Renal cortical epithelial cell (primary cell): ENCODE results near the gene PIP5KL1. TPM values are rescaled to one million over a fixed set of nuclear protein-coding genes. Genes with fewer than 3 reads are reported as not detected.

ENCODE experiments used
- DNase-seq: peaks from one replicate; pipeline ENCODE4 v3.0.0-alpha.2; 2011; ENCODE audit warnings: low read depth
- total RNA-seq: library from RNA; depleted of rRNA; stranded (reverse); fragments of >200 nt; gene quantifications from 2 replicates; pipeline ENCODE4 v1.2.3, GENCODE V29; 2014

The PIP5KL1 gene
- total RNA-seq, 1 donor from 2014 or later, result 0.65 TPM

DNA sequence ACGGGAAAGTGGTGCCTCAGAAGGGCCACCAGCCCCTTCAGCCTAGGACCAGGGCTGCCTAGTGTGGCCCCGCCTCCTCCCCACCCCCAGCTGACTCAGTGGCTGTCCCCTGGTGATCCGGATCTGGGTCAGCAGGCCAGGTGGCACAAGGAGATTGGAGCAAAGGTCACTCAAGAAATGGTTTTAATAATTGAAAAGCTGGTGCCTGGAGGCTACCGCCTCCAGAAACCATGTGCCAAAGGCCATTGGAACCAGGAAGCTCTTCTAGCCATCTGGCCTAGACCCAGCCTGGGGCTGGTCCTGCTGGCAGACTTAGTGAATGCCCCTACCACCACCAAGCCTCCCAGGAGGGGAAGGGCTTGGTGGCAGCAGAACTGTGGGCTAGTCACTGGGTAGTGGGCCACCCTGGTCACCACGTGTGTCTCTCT is 15.2 kb downstream of the PIP5KL1 start:
- DNase-seq, result no peak

DNA sequence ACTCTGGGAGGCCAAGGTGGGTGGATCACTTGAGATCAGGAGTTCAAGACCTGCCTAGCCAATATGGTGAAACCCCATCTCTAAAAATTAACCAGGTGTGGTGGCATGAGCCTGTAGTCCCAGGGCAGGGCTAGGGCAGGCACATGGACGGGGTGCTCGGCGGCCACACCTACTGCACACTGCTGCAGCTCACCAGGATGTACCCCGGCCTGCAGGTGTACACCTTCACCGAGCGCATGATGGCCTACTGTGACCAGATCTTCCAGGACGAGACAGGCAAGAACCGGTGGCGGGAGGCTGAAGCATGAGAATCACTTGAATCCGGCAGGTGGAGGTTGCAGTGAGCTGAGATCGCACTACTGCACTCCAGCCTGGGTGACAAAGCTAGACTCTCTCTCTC is 16.9 kb downstream of the PIP5KL1 start:
- no peak for DNase-seq

DNA sequence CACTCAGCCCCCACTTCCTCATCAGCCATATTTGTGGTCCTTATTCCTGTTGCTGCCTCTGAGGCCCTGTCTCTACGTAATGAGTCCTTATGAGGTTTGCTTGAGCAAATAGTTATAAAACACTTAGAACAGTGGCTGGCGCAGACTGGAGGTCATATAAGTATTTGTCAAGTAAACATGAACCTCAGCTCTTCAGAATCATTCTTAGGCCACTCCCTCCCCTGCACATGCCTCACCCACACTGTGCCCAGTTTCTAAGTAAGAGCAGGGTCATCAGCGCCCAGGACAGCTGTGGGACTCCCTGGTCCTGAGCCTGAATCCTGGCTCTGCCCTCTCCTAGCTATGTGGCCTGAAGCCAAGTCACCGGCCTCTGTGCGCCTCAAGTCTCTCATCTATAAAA is 17.7 kb downstream of the PIP5KL1 start:
- DNase-seq, result no peak

DNA sequence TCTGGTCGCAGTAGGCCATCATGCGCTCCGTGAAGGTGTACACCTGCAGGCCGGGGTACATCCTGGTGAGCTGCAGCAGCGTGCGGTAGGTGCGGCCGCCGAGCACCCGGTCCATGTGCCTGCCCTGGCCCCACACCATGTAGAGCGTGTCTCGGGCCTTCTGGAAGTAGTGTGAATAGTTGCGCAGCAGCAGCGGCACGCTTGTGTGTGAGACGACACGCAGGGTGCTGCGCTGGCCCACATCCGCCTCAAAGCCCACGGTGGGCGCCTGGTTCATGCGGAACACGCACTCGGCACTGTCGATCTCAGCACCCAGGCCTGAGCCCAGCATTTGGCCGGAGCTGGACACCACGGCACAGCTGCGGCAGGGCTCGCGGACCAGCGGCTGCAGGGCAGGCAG is 18.3 kb downstream of the PIP5KL1 start:
- DNase-seq, result no peak

DNA sequence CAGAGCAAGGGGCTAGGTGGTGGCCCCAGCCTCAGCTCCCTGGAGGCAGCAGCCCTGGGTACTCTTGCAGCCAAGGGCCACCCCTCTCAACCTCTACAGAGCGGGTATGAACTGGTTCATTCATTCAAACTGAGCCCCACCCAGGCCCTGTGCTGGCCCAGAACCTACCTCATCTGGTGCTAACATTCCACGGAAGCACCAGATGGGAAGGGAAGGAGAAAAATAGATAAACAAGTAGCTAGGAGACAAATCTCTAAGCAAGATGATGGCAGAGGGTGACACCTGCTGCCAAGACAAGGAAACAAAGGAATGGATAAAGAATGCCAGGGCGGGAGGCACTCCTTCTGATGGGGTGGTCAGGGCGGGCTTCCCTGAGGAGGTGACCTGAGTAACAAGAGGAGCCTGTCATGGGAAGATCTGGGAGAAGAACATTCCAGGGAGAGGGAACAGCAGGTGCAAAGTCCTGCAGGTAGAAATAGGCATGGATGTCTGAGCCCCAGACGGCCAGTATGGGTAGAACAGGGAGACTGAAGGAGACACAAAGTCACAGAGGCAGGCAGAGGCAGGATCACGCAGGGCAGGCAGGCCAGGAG is 19.9 kb downstream of the PIP5KL1 start:
- peak; percentile 52 for DNase-seq

DNA sequence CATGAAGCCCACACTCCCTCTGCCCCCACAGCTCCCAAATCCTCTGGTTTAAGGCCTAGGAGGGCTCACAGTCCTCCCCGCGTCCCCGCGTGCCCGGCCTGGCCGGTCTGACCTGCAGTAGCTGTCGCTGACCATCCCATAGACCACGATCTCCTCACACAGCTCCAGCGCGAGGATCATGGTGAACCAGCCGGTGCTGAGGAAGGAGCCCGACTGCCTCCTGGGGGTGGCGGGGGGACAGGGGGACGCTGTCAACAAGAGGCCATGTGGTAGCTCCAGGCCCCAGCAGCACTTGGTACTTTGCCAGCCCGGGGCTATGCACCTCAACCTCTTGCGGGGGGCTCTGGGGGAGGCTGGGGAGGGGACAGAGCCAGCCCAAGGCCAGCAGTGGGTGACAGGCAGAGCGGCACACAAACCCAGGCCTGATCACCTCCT is 20.7 kb downstream of the PIP5KL1 start:
- DNase-seq, result no peak

DNA sequence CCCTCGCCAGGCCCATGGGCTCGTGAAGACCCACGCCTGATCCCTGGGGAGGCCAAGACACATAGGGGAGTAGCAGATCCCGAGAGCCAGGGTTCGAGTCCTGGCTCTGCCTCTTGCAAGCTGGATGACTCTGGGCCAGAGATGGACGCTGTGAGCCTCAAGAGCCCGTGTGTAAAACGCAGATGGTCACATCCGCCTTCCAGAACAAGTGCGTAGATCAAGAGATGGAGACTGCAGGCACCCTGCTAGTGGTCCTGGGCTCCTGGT is 22.0 kb downstream of the PIP5KL1 start:
- no peak for DNase-seq

DNA sequence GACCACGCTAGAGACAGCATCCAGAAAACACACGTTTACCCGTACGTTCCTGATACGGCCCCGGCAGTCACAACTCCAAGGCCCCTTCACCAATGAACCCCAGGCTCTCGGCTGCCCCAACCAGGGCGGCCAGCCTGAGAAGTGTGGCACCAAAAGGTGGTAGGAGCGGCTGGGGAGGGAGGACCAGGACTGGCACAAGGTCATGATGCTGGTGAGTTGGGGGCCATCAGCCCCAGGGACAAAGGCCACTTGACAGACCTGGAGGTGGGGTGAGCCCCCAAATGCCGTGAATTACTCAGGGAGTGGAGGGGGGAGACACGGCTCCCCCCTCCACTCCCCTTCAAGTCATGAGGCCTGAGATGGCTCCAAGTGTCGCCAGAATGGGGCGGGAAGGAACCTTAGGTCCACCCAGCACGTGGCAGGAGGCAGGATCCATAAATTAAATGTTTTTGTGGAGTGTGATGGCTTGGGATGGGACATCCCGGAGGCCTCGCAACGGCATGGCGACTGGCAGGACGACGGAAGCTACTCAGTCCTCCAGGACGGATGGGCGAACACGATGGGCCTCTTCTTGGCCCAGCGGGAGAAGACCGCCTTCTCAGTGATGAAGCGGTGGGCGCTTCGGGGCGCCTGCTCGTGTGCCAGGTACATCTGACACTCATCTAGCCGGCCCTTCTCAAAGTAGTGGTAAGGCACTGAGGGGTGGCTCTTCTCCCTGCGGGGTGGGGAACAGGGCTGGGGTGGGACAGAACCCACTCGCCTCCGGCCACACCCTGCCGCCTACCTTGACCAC is 22.5 kb downstream of the PIP5KL1 start:
- DNase-seq, result no peak

DNA sequence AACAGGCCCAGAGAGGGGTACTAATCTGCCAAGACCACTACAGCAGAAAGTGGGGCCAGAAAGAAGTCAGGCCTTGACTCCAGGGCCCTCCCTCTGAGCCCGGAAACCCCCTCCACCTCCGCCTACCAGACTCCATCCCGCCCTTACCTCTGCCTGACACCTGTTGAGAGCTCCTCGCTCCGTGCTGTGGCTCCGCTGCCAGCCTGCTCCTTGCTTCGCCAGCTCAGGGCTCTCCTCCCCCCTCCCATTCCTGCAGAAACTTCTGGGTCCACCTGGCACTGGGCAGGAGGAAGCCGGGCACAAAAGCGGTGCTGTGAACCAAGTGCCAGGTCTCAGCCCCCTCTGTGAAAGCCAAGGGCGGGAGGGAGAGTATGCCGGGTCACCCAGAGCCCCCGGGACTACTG is 24.8 kb downstream of the PIP5KL1 start:
- no peak for DNase-seq

DNA sequence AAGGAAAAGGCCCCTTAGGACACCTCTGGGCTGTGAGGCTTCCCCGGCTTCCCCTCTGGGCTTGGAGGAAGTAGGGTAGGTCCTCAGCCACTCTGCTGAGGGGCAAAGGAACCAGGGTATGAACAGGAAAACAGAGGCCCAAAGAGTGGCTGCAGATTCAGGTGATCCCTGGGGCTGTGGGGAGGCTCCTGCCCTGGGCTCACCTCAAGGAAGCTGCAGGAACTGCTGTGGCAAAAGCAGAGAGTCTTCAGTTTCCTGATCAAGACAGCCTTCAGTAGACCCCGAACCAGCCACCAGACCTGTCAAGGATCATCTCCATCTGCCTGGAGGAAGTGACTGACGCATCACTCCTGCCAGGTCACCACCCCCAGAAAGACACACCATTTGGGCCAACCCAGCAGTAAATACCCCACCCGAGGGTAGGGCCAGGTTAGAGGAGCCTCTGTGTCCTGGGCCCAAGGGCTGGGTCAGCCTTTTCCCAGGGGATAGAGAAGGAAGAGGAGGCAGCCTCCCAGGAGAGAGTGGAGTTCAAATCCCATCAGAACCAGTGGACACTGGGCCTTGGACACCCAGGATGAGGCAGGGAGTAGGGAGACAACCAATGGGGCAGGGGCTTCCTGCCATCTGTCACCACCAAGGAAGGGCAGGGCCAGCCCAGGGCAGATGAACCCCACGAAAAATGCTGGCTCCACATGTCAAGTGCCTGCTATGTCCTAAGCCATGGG is 25.4 kb downstream of the PIP5KL1 start:
- DNase-seq, result no peak

DNA sequence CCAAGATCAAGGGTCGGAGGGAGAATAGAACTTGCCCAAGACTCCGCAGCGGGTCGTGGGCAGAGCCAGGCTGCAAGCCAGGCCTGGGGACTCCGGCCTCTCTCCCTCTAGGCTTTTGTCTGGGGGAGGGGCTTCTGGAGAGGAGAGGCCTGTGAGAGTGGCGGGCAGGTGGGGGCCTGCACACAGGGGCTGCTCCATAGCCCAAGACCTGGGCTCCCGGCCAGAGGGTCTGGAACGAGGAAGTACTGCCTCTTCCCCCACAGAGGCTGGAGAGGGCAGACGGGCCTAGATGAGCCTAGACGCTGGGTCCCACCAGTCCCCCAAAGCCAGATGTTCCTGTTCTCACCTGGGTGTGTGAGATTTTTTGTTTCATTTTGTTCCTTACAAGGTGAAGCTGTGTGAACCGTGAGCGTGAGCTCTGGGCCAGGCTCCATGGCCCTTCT is 26.0 kb downstream of the PIP5KL1 start:
- DNase-seq, result no peak

DNA sequence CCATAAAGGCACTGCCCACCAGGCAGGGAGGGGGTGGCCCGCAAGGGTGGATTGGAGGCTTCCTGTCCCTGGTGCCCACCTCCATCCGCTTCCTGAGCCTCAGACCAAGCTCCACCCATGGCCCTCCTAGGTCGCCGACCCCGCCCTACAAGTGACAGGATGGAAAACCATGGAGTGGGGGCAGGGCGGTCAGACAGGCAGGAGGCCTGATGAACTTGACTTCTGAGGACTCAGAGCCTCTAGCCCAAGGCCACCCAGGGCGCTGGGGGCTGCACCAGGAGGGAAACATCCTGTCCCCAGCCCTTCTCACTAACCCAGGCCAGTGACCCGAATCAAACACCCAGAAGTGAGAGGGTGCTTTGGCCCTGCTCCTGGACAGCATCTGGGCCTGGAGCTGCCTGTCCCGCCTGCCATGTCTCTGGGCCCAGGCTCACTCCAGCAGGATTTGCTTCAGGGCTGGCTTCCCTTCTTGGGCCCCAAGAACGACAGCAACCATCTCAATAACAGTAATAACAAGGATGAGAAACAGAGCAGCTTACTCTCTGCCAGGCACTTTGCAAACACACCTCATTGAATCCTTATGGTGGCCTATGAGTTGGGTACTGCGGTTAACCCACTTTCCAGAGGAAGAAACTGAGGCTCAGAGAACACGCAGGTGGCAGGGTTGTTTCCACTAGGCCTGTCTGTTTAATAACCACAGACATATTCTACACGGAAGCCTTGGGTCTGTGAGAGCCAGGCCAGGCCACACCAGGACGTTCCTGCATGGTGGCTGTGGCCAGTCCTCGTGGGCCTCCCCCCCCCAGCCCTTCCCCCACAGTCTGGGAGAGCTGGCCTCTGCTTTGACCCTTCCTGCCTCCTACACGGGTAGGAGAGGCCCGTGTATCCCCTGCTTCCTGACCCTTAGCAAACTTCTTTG is 26.8 kb downstream of the PIP5KL1 start:
- DNase-seq, result peak; percentile 25

DNA sequence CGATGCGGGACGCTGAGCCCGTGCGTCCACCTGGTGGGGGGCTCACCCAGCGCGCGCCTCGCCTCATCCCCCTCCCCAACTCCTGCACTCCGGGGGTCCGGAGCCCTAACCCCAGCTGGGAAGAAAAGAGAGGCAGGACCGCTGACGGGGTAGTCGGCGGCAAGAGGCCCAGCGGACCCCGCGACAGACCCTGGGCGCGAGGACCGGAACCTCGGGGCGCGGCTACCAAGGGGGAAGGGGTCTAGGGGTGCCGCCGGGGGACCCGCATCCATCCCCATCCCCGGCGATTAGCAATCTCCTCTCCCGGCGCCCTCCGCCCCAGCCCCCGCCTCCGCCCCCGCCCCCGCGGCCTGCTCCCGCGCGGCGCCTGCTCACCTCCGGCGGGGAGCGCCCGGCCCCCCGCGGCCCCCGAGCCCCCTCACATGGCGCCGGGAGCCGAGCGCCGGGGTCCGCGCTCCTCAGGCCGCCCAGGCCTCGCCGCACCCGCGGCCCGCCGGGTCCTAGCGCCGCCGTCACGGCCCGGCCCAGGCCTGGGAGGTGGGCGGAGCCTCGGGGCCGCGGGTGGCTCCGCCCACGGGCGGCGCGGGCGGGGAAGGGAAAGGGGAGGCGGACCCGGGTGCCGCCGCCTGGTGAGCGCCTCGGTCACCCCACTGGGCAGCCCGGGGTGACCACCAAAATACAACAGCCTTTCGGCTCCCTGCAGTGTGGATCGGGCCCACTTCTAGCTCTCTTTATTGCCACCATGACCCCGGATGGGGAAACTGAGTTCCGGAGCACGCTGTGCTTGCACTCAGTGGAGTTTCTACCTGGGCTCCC is 31.2 kb downstream of the PIP5KL1 start, which contains the start of gene ST6GALNAC6:
TSS of gene ST6GALNAC6 (minus strand) at position 476 of the 816 bp plus-strand sequence. CDS start 1,622 bp downstream, outside the sequence.
- no peak for DNase-seq

DNA sequence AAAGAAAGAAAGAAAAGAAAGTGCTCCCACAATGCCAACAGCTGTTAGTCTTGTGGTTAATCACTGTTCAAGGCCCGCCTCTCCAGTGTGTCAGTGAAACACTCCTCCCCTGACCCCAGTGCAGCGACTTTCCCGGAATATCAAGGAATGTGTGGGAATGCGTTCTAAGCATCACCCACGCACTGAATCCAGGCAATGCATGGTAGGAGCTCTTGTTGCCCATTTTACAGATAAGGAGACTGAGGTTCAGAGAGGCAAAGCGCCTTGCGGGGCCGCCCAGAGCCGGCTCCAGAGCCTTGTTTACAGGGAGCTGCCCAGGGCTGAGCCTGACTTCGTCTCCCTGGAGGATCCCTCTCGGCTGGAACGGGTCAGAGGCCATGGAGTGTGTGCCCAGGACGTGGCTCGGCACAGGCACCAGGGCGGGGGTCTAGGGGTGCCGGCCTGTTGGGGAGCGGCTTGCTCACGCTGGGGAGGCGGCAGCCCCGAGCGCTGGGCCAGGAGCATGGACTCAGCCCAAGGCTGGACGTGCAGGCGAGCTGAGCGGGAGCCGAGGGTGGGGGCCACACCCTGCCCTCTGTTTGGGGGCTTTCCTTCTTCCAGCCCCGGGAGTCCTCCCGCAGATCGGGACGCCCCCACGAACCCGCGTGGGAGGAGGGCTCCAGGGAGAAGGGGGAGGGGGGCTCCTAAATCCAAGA is 32.0 kb downstream of the PIP5KL1 start:
- DNase-seq, result peak; percentile 88

DNA sequence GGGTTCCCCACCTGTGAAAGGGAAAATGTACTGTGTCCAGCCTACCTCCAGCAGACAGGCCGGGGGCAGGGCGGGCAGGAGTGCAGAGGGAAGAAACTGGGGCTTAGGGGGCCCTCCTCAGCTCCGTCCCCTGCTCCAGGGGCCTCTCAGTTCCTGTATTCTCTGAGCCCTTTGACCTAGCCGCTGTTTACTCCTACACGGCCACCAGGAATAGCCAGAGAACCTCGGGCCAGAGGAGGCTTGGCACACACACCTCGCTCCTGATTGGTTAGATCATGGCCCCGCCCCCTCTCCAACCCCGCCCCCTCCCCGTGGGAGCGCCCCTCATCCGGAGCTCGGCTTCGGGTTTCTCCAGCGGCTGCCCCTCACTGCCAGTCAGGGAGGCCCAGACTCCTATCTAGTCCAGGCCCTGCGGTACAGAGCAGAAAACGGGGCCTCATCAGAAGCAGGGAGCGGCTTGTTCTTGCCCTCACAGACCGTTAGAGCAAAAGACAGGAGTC is 33.3 kb downstream of the PIP5KL1 start:
- peak; percentile 53 for DNase-seq

DNA sequence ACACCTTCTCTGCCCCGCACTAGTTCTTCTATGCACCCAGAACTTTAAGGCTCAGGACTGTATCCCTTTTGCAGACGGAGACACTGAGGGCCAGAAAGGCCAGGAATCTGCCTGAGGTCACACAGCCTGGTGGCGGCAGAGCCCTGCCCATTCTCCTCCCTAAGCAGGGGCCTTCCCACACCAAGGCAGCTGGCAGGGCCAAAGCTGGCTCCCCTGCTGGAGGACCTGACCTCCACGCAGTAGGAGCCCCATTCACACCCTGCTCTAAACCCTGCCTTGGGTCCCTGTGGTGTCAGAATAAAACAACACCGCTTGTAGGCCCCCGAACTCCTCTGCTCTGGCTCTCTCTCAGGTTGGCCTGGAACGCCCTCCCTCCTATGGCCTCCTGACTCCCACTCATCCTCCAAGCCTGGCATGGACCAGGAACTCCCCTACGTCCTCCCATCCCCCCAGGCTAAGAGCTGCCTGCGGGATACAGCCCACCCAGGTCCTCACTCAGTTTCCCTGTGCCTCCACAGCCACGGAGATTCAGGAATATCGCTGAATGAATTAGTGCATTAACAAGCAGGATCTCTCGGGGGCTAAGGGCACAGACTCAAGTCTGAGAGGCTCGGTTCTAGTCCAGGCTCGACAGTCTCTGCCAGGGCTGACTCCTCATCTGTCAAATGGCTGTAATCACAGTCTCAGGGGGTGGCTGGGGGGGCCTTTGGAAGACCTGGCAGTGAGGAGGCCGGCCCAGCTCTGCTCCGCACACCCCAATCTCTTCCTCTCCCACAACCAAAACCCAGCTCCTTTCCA is 34.0 kb downstream of the PIP5KL1 start:
- DNase-seq, result no peak

DNA sequence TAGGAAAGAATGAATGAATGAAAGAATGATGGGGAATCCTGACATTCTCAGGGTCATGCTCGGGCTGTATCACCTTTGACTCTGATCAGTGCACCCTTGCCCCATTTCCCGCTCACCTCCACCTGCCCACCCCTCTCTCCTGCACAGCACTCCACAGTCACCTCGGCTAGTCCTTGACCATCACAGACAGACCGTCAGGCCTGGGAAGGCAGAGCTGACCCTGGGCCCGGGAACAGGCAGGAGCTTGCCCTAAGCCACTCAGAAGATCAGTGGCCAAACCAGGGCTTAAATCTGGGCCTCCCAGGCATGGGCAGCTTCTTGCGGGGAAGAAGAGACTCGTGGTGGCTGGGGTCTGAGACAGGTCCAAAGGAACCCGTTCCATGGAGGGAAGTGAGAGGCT is 34.8 kb downstream of the PIP5KL1 start:
- DNase-seq, result no peak

DNA sequence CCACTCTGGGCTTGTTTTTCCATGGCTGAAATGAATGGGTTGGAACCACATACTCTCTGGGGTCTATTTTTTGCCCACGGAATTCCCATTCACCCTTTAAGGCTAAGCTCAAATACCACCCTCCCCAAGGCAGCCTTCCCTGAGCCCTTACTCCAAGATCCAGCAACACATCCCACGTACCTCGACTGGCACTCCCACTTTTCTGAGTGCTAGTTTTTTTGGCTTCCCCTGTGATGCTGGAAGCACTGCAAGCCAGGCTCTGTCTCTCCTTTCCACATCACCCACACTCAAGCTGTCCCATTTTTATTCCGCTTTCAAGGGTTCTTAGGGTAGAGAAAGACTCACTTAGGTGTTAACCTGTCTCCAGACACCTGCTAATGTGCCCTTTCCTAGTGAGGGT is 37.2 kb downstream of the PIP5KL1 start:
- DNase-seq, result no peak

DNA sequence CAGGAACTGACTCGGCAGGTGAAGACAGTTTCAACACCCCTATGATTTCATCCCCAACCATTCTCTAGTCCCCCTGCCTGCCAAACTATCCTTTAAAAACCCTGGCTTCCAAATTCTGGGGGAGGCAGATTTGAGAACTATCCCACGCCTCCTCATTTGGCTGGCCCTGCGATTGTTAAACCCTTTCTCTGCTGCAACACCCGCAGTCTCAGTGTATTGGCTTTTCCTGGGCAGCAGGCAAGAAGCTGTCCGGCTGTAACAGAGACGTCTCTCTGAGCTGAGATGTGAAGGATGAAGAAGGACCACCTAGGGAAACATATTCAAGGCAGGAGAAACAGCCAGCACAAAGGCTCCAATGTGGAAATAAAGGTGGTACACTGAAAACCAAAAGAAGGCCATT is 37.7 kb downstream of the PIP5KL1 start:
- DNase-seq, result no peak
